Parietal lobe (tissue), 1 donor: Measurements from ENCODE around the gene ZPBP. TPM values are rescaled to one million over a fixed set of nuclear protein-coding genes. Genes with fewer than 3 reads are reported as not detected.

Experiments
- total RNA-seq: library from RNA; depleted of rRNA; stranded (reverse); fragments of >200 nt; gene quantifications from one replicate; pipeline ENCODE4 v1.2.3, GENCODE V29; 2014

ZPBP gene
- not detected for total RNA-seq

GRCh38 chr7:50092579-50093491 is at the start of gene ZPBP:
Gene ZPBP (minus strand): TSS chr7:50093246. CDS start chr7:50093194, 52 bp downstream.

Other genes with a start within 250 kb of the ZPBP start
- 0.94 TPM for gene IKZF1, start 211.5 kb upstream of the ZPBP start, total RNA-seq